ENCODE results near the gene COL27A1. TPM values are rescaled to one million over a fixed set of nuclear protein-coding genes. Genes with fewer than 3 reads are reported as not detected.

Gene COL27A1
- polyA plus RNA-seq, 10 donors = 23.5 to 47.3 (median 33.0) TPM

GRCh38 chr9:114203410-114204140 lies 48.2 kb downstream of the COL27A1 start:
- DNase-seq = no peak

DNA sequence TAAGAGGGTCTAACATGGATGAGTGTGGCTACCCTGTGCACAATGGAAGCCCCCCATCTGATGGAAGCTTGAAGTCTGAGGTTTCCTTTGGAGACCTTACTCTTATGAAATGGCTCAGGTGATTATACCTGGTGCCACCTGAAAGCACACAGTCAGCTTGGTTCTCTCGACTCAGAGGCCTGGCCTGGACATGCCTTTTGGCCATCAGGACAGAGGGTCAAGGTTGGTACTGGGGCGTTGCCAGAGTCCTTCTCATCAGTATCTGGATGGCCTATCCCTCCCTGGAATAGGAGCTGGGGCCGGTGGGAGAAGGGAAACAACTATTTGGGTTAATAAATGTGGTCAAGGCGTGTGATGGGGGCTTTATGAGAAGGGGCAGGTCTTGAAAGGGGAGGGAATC lies 48.9 kb downstream of the COL27A1 start:
- DNase-seq = no peak

- DNase-seq = peak in 1 of 3 donors; percentile 65
Observed at GRCh38 chr9:114205171-114206015, 50.1 kb downstream of the COL27A1 start.

DNA sequence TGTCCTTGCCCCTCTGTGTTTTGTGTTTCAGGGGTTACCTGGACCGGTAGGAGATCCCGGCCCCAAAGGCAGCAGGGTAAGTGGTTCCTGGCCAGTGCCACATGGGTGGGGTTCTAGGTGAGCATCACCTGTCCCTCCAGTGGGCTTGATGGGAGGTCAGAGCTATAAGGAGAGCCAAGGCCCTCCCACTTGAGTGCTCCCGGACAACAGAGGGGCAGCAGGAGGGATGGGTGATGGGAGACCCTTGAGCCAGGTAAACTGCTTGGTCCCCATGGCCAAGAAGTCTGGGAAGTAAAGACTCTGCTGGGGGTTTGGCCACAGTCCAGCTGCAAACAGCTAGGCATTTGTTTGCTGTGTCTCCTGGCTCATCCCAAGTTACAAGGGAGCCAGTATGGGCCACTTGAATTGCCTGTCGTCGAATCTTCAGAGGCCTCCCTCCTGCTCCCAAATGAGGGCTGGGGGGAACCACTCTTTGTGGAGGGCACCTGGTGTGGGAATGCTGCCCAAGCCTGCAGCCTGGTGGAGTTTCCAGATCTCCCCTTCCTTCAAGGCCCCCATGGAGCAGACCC lies 51.0 kb downstream of the COL27A1 start:
- no peak for DNase-seq

DNA sequence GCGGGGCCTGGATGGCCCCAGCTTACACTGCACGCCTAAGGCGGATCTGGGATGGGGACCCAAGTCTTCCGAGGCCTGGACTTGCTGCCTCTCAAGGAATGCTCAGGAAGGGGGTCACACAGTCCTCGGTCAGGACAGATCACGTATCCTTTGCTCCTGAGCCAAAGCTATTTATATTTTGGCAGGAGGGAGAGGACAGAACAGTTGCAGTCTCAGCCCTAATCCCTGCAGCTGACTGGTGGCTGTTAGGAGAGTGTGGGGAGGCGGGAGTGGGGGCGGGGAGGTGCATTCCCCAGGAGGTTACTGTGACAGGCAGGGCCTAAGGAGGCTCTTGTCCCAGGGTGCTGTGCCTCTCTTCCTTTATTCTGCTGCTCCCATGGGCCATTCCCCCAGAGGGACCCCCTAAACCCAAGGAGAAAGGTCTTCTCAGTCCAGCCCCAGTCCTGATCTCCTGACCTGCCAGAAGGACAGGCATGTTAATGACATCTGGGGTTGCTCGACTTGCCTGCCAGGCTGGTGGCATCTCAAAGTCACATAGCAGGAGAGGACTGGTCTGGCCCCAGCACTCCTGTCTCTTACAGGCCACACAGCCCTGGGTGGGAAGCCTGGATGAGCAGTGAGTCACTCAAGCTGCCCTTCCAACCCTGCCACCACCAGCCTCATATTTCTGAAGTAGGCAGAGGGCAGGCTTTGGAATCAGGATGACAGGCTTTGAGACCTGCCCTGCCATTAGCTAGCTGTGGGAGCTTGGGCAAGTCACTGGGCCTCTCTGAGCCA lies 51.9 kb downstream of the COL27A1 start:
- DNase-seq = peak; percentile 85 to 92 (median 87)

GRCh38 chr9:114207845-114208244 lies 52.5 kb downstream of the COL27A1 start:
- no peak for DNase-seq

DNA sequence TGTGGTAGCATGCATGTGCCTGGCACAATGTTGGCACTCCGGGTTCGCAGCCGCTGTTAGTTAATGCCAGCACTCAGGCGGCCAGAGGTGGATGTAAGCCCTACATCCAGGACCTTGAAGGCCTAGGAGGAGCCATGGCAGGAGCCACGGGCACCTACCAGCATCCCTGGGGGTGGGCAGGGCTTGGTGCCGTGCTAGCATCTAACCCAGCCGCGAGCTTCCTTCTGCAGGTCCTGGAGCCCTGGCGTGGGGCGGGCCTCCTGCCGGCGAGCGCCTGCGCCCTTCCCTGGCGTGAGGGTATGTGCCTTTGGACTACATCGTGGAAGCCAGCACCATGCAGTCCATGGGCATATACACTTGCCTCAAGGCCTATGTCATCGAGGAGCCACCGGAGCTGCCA lies 53.8 kb downstream of the COL27A1 start:
- no peak for DNase-seq

GRCh38 chr9:114210136-114210535 lies 54.8 kb downstream of the COL27A1 start:
- DNase-seq = no peak

DNA sequence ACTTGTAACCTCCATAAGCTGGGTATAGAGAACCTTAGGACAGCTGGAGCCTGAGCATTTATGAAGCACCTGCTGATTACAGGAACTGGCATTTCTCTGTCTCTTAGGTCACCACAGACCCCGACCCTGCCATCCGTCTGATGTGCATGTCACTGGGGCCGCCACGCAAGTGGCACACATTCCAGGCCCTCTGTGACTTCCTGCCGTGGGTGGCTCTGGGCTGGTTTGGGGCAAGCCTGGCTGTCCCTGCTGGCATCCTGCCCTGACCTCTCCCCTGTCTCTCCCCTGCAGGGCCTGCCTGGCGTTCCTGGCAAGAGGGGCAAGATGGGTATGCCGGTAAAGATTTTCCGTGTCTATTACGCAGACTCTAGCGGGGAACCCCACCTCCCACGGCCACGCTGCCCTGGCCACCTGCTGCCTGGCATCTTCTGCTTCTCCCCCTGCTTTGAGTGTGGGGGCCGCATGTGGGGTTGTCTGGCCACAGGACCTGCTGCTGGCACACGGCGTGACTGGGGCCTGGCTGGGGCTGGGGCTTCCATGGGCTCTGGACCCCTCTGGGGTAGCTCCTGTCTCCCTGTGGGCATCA lies 55.4 kb downstream of the COL27A1 start:
- DNase-seq = no peak

DNA sequence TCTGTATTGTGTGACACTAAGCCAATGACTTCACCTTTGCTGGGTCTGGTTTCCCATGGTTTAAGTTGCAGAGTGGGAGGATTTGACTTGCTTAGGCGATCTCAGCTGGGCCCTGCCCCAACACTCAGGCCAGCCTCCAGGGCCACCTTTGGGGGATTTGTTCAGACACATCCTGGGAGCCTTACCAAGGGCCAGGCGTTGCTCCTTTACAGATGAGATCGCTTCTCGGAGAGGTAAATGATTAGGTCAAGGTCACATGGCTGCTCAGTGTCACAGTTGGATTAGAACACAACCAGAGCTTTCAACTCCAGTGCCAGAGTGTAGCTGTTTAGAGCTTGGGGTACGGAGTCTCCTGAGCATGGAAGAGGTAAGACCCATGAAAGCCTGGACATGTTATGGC lies 57.5 kb downstream of the COL27A1 start:
- DNase-seq = no peak

- DNase-seq = no peak
Observed at GRCh38 chr9:114213566-114213965, 58.2 kb downstream of the COL27A1 start.

DNA sequence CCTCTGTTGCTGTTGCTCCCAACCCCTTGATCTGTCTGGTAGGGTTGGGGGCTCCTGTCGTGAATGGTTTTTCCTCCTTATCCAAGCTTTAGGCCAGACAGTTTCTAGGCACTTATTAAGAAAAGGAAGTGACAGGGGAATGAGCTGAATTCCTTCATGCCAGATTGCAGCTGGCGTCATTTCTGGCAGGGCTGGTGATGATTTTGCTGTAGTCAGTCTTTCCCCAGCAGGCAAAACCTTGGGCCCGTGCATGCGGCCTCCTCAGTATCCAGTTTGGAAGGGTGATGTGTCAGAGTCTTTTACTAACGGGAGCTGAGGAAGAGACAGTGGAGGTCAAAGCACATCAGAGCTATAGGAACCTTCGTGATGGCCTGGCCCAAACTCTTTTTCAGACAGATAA lies 58.8 kb downstream of the COL27A1 start:
- peak; percentile 54 to 72 (median 59) for DNase-seq

- peak in 1 of 3 donors; percentile 63 for DNase-seq
Observed at GRCh38 chr9:114214686-114215414, 59.5 kb downstream of the COL27A1 start.

- peak; percentile 59 to 74 (median 59) for DNase-seq
Observed at GRCh38 chr9:114216081-114216480, 60.7 kb downstream of the COL27A1 start.

DNA sequence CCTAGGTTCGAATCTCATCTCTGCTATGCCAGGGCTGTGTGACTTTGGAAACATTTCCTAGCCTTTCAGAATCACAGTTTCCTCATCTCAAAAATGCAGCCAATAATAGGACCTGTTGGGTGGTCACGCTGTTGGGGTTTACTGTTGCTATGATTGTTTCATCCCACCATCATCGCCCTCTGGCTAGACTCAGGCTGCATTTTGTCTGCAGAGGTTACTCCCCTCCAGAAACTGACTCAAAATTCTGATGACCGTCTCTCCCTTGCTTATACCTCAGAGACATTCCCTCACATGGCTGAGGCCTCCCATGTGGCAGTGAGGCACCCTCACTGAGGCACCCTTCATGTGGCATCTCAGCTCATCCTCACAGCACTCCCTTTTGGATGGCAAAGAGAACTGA lies 61.6 kb downstream of the COL27A1 start:
- DNase-seq = no peak

DNA sequence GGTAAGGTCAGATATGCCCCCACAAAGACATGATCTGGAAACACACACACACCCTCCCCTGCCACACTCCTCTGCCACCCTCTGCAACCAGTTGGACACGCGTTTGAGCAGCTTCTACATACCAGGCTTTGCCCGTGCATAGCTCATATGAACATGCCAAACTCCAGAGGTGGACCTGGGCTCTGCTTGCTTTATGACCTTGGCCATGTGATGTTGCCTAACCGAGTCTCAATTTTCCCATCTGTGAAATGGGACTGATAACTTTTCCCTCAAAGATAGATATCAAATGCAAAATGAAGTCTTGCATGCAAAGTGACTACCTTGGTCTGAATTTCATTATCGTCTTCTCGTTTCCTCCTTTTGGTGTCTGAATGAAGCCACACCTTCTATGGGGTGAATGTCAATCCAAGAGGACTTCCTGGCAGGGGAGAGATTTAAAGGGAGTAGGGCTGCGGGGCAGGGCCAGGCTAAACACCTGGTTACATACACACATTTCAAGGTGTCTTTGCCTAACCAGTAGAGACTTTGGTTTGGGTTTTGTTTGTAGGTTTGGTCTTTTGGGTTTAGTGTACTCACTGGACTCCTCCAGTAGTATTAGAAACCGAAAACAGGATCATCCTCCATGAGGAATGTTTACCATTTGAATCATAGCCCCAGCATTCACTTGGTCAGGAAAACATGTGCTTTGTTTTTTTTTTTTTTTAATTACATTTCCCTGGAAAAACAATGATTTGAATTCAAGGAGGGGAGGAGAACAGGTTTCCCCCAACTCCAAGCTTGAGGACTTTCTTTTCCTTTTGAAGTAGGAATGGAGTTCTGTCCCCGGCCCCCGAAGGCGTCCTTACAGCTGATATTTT lies 63.2 kb downstream of the COL27A1 start:
- DNase-seq = no peak

DNA sequence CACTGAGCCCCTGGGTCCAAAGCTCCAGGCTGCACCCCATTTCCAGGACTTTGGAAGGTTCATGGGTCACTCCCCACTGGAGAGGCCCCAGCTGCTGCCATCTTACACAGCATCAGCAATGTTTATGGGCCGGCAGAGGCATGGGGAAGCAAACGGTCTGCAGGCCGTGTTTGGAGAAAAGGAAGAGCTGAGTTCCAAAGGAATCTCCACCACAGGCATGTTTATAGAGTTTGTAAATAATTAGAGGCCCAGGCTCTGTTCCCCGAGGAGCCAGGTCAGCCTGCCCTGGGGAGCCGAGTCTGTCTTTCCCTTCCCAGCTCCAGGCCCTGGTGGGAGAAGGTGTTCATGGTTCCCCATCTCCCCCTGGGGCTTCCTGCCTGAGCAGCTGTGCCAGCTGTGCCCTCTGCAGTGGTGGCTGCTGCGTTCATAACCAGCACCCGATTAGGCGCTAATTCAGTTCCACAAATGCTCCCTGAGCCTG lies 64.8 kb downstream of the COL27A1 start:
- no peak for DNase-seq

DNA sequence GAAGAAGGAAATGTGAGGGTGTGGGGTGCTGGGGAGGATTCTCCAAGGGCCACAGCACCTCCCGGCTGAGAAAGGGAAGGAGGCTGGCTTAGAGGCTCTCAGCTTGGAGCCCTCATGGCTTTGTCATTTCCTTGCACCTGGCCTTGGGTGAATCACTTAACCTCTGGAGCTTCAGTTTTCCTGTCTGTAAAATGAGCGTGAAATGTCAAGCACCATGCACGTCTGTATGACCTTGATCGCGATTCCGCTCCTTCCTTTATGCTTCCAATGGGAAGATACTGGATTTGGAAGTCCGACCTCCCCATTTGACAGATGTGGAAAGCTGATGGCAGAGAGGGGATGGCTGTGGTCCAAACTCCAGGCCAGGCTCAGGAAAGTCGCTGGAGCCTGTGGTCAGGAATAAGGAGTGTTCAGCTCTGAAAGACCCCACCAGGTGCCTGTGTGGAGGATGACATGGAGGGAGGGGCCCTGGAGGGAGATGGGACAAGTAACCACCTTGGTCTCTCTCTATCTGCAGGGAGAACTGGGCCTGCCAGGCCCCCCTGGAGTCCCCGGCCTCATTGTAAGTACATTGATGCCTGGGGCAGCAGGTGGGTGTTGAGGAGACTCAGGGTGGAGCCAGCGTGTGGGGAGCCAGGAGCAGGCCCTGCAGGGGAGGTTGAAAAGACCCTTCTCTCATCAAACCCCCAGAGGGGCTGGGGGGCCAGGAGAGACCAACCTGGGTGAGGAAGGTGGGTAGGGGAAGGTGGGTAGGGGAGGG lies 66.5 kb downstream of the COL27A1 start:
- no peak for DNase-seq
